GM18873 (cell line): ENCODE results near the gene SLC15A3.
"Not testable (repeated sequence)": the region's sequence is repeated elsewhere in the genome, so short reads cannot be mapped to it uniquely, and the experiment has no call there.

ENCODE experiments used
- ATAC-seq: cut with Tn5 transposase; IDR thresholded peaks from one replicate; pipeline ENCODE4 v1.9.1; 2021; ENCODE audit warnings: mild to moderate bottlenecking, moderate library complexity, moderate number of reproducible peaks; ENCODE audit not compliant: unreplicated experiment, low FRiP score

The SLC15A3 gene

DNA sequence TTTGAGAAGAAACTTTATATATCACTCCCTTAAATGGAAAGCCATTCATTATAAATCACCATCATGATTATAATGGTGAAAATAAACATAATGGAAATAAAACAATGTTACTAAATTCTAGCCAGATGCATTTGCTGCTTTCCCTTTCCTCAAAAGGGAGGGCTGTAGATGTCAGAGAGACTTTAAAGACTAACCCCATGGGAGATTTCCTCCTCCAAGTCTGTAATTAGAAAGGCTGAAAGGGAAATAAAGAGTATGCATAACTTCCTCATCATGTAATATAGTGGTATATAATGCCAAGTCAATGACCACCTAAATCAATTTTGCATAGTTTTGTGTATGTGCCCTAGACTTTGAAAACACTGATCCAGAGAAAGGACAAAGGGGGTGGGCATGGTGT, 25.9 kb upstream of the SLC15A3 start:
- ATAC-seq: no peak

GRCh38 chr11:60977224-60977623, 25.2 kb upstream of the SLC15A3 start:
- ATAC-seq: no peak

DNA sequence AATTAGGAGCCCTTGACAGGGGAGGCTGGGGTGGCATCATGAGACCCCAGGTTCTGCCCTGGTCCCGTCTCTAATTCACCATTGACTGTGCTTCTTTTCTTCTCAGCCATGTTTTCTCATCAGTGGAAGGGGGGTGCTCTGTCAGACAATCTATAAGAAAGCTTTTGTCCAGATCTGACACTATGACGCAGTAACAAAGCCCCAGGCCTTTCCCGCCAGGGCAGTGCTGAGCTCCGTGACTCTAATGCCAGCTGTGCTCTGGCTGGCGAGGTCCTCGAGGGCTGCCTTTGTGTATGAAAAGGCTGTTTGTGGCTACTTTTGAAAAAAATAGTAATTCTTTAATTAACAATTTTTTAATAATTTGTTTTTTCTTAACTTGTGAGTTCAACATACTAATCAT, 22.8 kb upstream of the SLC15A3 start:
- ATAC-seq: no peak

DNA sequence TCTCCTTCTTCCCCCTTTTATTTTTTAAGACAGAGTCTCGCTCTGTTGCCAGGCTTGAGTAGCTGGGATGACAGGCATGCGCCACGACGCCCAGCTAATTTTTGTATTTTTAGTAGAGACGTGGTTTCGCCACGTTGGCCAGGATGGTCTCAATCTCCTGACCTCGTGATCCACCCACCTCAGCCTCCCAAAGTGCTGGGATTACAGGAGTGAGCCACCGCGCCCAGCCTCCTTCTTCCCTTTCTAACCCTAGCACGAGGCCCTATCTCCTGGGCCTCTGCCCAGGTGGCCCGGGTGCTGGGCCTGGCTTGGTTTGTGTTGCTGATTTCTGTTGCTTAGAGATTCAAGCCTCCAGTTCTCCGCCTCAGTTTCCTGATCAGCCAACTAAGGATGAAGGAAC, 22.3 kb upstream of the SLC15A3 start:
- not testable (repeated sequence) for ATAC-seq

GRCh38 chr11:60973699-60974098, 21.7 kb upstream of the SLC15A3 start:
- no peak for ATAC-seq

DNA sequence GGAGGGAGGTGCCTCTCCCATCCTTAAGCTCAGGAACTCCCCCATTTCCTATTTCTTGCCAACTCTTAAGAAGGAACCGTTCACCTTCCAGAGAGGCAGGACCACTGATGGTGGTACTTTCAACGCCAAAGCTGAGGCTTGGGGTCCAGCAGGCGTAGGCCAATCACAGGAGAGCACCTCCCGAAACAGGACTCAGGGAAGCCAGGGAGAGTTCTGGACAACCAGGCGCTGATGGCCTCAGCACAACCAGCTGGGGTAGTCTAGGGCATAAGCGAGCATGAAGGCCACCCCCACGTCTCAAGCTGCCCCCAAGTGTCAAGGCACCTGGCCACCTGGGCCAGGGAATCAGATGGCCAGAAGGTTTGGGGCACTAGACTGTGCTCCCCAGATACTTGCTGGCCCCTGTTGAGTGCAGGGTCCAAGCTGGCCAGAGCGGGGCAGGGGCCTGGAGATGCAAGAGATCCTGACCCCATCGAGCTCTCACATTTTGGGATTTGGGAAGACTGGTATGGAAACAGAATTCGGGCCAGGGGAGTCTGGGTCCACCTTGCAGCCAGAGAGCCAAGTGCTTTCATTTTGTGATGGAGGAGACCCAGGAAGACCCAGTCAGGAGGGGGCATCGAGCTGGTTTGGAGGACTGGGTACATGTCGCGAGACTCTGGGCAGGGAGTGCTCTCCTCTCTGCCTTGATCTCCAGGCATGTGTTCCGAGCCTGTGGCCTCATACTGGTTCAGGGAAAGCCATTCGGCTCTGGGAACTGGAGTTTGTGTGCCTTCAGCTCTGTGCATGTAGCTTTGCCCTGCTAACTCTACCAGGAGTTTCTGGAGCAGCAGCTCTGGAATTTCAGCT, 20.4 kb upstream of the SLC15A3 start:
- no peak for ATAC-seq

- no peak for ATAC-seq
Observed at GRCh38 chr11:60971520-60971919, 19.5 kb upstream of the SLC15A3 start, which contains the start of gene CD6. Gene CD6, plus strand, starts transcription at chr11:60971680. Its CDS starts 186 bp downstream, at chr11:60971866.

GRCh38 chr11:60970890-60971289, 18.9 kb upstream of the SLC15A3 start:
- no peak for ATAC-seq

DNA sequence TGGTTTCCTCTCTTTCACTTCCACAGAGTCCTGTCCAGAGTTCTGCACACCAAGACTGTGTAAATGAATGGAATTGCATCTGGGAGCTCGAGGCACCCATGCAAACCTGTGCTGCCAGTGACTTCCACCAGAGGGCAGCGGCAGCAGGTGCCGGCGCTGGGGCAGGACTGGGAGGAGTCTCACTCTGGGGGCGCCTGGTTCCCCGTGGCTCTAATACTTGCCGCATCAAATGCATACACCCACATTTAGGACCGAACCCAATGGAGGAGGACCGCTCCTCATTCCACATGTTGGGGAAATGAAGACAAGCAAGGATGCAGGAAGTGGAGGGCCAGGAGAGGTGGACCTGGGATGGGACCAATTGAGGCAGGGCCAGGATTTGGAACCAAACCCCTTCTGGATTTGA, 18.4 kb upstream of the SLC15A3 start:
- ATAC-seq: no peak

- no peak for ATAC-seq
Observed at GRCh38 chr11:60968223-60968622, 16.2 kb upstream of the SLC15A3 start.

DNA sequence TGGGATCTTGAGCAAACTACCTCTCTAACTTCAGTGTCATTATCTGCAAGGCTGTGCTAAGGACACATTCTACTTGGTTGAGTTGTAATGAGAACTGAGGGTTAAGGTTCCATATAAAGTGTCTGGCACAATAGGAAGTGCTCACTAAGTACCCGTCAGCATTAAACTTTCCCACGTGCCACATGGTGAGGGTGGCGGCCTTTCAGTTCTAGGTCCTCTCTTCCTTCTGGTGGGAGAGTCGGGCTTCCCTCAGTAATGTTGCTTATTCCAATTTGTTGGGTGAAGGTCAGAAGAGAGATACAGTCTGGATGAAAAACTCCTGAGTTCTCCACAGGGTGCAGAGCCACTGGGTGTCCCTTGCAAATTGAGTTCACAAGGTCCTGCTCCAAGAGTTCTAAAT, 14.9 kb upstream of the SLC15A3 start:
- ATAC-seq: no peak

DNA sequence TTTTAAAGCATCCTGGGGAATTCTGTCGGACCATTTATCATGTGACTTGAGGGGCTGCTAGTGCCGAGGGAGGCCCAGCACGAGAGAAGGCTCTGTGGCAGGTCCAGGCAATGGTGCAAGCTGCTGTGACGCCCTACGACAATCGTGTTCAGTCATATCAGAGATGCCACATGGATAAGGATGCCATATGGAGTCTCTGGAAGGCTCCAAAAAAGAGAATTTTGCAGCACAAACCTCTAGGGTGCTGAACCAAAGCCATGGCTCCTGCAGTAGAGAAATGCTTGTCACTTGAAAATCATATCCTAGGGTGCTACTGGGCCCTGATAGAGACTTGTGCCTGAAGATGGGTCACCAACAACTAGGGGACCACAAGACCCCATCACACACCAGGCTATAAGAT, 12.8 kb upstream of the SLC15A3 start:
- ATAC-seq: no peak

DNA sequence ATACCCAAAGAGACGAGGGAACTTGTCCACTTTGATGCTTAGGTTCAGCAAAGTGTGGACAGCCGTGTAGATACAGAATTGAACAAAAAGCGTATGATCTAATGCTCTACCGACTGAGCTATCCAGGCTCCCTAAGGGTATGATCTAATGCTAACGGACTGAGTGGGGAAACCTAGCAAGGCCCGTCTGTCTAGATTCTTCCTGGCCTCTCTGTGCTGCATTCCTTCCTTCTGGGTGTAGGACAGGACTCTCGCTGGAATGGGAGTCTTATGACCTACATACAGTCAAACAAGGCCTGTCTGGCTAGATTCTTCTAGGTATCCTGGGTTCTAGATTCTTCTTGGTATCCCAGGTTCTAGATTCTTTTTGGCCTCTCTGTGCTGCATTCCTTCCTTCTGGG, 8.4 kb upstream of the SLC15A3 start:
- no peak for ATAC-seq

- ATAC-seq: no peak
Observed at GRCh38 chr11:60959431-60959830, 7.5 kb upstream of the SLC15A3 start.

DNA sequence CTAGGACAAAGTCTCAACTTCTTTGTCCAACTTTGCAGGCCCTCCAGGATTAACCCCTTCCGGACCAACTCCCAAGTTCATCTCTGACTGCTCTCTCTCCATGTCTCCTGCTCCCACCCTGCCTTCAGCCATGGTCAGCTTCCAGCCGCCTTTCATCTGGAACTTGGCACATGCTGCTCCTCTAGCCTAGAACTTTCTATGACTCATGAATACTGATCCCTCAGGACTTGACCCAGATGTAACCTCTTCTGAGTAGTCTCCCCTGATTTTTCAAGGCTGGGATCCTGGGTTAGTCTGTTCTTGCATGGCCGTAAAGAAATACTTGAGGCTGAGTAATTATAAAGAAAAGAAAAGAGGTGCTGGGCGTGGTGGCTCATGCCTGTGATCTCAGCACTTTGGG, 5.2 kb upstream of the SLC15A3 start:
- no peak for ATAC-seq

GRCh38 chr11:60955571-60955970, 3.6 kb upstream of the SLC15A3 start:
- no peak for ATAC-seq

DNA sequence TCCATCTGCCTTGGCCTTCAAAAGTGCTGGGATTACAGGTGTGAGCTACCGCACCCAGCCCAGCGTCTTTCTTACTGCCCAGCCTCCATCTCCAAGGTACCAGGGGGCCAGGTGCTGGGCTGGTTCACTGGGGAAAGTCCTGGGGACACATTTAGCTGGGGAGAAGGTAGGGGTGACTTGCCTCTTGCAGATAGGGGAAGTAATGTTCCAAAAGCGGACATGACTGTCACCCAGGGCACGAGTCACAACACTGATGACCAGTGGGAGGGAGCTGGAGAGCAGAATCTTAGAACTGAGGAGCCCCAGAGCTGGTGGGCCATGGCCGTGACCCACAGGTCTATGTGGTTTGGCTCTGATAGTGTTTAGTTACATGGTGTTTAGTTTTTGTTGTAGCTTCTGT, 2.4 kb upstream of the SLC15A3 start:
- no peak for ATAC-seq

GRCh38 chr11:60953781-60954180, 1.8 kb upstream of the SLC15A3 start:
- no peak for ATAC-seq

DNA sequence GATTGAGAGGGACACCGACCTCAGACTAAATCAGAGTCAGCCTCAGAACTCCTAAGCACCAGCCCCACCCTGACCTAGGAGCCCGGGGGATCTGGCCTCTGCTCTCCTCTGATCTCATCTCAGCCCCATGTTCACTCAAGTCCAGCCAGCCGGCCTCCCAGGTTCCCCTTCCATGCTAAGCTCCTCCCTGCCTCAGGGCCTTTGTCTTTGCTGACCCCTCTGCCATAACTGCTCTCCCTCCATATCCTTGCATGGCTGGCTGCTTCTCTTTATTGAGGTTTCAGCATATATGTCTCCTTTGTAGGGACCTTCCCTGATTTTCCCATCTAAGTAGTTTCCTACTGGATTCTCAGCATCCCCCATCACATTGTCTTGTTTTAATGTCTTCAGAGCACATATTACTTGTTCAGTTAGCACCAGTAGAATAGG, 780 bp upstream of the SLC15A3 start:
- no peak for ATAC-seq

DNA sequence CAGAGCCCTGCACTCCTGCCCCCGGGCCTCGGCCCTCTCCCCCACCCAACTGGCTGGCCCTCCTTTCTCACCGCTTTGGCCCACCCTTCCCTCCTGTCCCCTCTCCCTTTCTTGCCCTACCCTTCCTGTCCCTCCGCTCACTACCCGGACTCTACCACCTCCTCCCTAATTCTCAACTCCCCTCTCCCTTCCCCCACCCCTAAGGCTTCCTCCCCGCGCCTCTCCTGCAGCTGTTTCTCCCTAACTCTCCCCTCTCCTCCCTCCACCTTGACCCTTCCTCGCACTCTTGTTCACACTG, 421 bp downstream of the SLC15A3 start:
- ATAC-seq: no peak

DNA sequence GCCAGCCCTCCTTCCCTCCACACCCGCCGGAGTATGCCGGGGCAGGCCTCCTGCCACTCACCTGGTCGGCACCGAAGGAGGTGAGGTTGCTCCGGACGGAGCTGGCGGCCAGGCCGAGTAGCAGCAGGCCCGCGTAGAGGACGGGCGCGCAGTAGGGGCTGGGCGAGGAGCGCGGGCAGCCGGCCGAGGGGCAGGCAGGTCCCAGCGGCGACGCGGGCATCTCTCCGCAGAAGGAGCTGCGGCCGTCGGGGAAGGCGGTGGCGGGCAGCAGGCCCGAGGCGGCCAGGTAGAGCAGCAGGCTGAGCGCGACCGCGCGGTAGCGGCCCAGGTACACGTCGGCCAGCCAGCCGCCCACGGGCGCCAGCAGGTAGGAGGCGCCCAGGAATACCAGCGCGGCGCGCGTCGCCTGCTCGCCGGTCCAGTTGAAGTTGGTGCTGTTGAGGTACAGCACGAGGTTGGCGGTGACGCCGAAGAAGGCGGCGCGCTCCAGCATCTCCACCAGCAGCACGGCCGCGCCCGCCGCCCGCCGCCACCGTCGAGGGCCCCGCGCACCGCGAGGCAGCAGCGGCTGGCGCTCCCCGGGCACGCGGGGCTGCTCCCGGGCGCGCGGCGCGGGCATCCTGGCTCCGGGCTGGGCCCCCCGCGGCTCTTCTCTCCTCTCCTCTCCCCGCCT, 907 bp downstream of the SLC15A3 start:
- ATAC-seq: no peak

DNA sequence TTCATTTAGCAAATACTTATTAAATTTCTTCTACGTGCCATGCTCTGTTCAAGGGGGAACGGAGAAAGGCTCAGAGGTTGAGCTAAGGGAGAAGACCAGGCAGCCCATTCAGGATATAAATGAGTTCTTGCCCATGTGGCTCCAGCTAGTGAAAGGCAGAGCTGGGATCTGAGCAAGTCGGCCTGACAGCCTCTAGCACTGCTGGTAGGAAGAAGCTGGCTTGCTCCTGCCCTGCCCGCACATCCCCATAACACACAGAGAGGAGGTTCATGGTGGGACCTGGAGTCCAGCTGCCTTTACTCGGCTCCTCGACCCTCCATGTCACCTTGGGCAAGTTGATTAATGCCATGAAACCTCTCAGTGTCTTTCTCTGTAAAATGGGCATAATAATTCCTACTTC, 2.0 kb downstream of the SLC15A3 start:
- ATAC-seq: no peak
